Smooth muscle cell (in vitro differentiated cells): ENCODE measurements around the gene GDPGP1. TPM values are rescaled to one million over a fixed set of nuclear protein-coding genes. Genes with fewer than 3 reads are reported as not detected.

Experiments
- DNase-seq: peaks from one replicate; lab custom pipeline; 2025; ENCODE audit not compliant: unreplicated experiment; lab: John Stamatoyannopoulos, UW
- H2AFZ ChIP-seq: fragments of 200-600 bp; sonication (generic); 2 replicates; pipeline ENCODE4 v1.6.0; 2016; ENCODE audit warnings: antibody characterized with exemption, low read depth, mild to moderate bottlenecking
- H3F3A ChIP-seq: fragments of 200-600 bp; sonication (generic); 2 replicates; pipeline ENCODE4 v1.6.0; 2017; ENCODE audit warnings: antibody characterized with exemption, low read depth
- H3K27ac ChIP-seq: fragments of 200-600 bp; sonication (generic); 2 replicates; pipeline ENCODE4 v1.5.1; 2016; ENCODE audit warnings: low read depth, mild to moderate bottlenecking
- H3K27me3 ChIP-seq: fragments of 200-600 bp; sonication (generic); 2 replicates; pipeline ENCODE4 v1.6.1; 2016; ENCODE audit warnings: low read depth, mild to moderate bottlenecking
- H3K36me3 ChIP-seq: fragments of 200-600 bp; sonication (generic); 2 replicates; pipeline ENCODE4 v1.5.1; 2016; ENCODE audit warnings: low read depth
- H3K4me1 ChIP-seq: fragments of 200-600 bp; sonication (generic); 2 replicates; pipeline ENCODE4 v1.5.1; 2016; ENCODE audit warnings: low read depth
- H3K4me2 ChIP-seq: fragments of 200-600 bp; sonication (generic); 2 replicates; pipeline ENCODE4 v1.6.0; 2016; ENCODE audit warnings: mild to moderate bottlenecking
- H3K4me3 ChIP-seq: fragments of 200-600 bp; sonication (generic); 2 replicates; pipeline ENCODE4 v1.5.1; 2016; ENCODE audit warnings: mild to moderate bottlenecking
- H3K79me2 ChIP-seq: fragments of 200-600 bp; sonication (generic); 2 replicates; pipeline ENCODE4 v1.6.0; 2016; ENCODE audit warnings: low read depth, mild to moderate bottlenecking
- H3K9ac ChIP-seq: fragments of 200-600 bp; sonication (generic); 2 replicates; pipeline ENCODE4 v1.6.0; 2016; ENCODE audit warnings: low read depth
- H3K9me3 ChIP-seq: fragments of 200-600 bp; sonication (generic); replicated peaks from 2 replicates; pipeline ENCODE4 v1.5.1; 2016; ENCODE audit warnings: low read depth
- H4K20me1 ChIP-seq: fragments of 200-600 bp; sonication (generic); 2 replicates; pipeline ENCODE4 v1.6.0; 2016; ENCODE audit warnings: low read depth
- CTCF ChIP-seq: fragments of 200-600 bp; sonication (generic); IDR thresholded peaks from 2 replicates; pipeline ENCODE4 v1.5.1; 2017; ENCODE audit warnings: borderline replicate concordance, mild to moderate bottlenecking, antibody characterized with exemption; ENCODE audit not compliant: insufficient read depth, poor library complexity, severe bottlenecking
- WGBS: methylation state at CpG from one replicate; pipeline ENCODE4 v1.1.7; 2016; ENCODE audit warnings: low lambda C conversion rate; 5-methylcytosine and 5-hydroxymethylcytosine counted together
- polyA plus RNA-seq: library from polyadenylated mRNA; unstranded; fragments of >200 nt; fragmentation: Nextera tagmentation; extraction: Ambion mirVana; gene quantifications from 2 replicates; pipeline ENCODE4 v1.2.1, GENCODE V29; 2016
- total RNA-seq: library from RNA; depleted of rRNA; stranded (reverse); fragments of >200 nt; gene quantifications from 2 replicates; pipeline ENCODE4 v1.2.3, GENCODE V29; 2014

GDPGP1 gene
- total and polyA plus RNA-seq, 2 experiments from 2014 or later: 0.09 to 0.21 TPM

- TF ChIP-seq CTCF: no peak
- Histone ChIP-seq H3K4me2 (no peak overlapping the region), H2AFZ (no peak overlapping the region), H3F3A (no peaks in the 10 kb centered on the region), H3K4me3 (no peak overlapping the region), H3K36me3 (no peaks in the 10 kb centered on the region), H4K20me1 (peaks cover 10% of the 10 kb centered on the region), H3K27ac (no peak overlapping the region), H3K27me3 (no peaks in the 10 kb centered on the region), H3K9ac (no peak overlapping the region), H3K9me3 (no peaks in the 10 kb centered on the region), H3K4me1 (peaks cover 5% of the 10 kb centered on the region), H3K79me2 (peaks cover 5% of the 10 kb centered on the region)
- no peak for DNase-seq
- 96% methylated on average over 38 of the region's 38 CpGs for WGBS
Measured at GRCh38 chr15:90227816-90228772, 5.9 kb upstream of the GDPGP1 start.

GRCh38 chr15:90228960-90229359 lies 5.0 kb upstream of the GDPGP1 start:
- Histone ChIP-seq H3K9me3 (no peaks in the 10 kb centered on the region), H3K4me3 (no peak overlapping the region), H3K79me2 (peaks cover 6% of the 10 kb centered on the region), H4K20me1 (peaks cover 10% of the 10 kb centered on the region), H3K36me3 (no peaks in the 10 kb centered on the region), H2AFZ (no peak overlapping the region), H3F3A (no peaks in the 10 kb centered on the region), H3K27me3 (no peaks in the 10 kb centered on the region), H3K27ac (no peak overlapping the region), H3K4me2 (no peak overlapping the region), H3K4me1 (peaks cover 5% of the 10 kb centered on the region), H3K9ac (no peak overlapping the region)
- DNase-seq: no peak
- no peak for TF ChIP-seq CTCF
- WGBS: 97% methylated on average over 15 of the region's 15 CpGs

GRCh38 chr15:90230071-90230494 lies 3.9 kb upstream of the GDPGP1 start:
- peaks cover 10% of the 10 kb centered on the region for H4K20me1 ChIP-seq
- no peak for DNase-seq
- H3K4me3 ChIP-seq: no peak overlapping the region
- H3K27ac ChIP-seq: no peak overlapping the region
- H3K4me2 ChIP-seq: no peak overlapping the region
- 92% methylated on average over 12 of the region's 12 CpGs for WGBS
- no peak overlapping the region for H3K9ac ChIP-seq
- H3K79me2 ChIP-seq: peaks cover 6% of the 10 kb centered on the region
- peaks cover 11% of the 10 kb centered on the region for H3K4me1 ChIP-seq
- no peaks in the 10 kb centered on the region for H3K27me3 ChIP-seq
- H3F3A ChIP-seq: no peaks in the 10 kb centered on the region
- no peak overlapping the region for H2AFZ ChIP-seq
- no peak for TF ChIP-seq CTCF
- no peaks in the 10 kb centered on the region for H3K36me3 ChIP-seq
- H3K9me3 ChIP-seq: no peaks in the 10 kb centered on the region

GRCh38 chr15:90230610-90231009 lies 3.4 kb upstream of the GDPGP1 start:
- DNase-seq: no peak
- H4K20me1 ChIP-seq: peaks cover 10% of the 10 kb centered on the region
- H3K36me3 ChIP-seq: no peaks in the 10 kb centered on the region
- no peaks in the 10 kb centered on the region for H3K9me3 ChIP-seq
- no peak overlapping the region for H3K27ac ChIP-seq
- no peak overlapping the region for H2AFZ ChIP-seq
- no peak overlapping the region for H3K4me3 ChIP-seq
- peaks cover 6% of the 10 kb centered on the region for H3K79me2 ChIP-seq
- peaks cover 11% of the 10 kb centered on the region for H3K4me1 ChIP-seq
- H3K9ac ChIP-seq: no peak overlapping the region
- no peaks in the 10 kb centered on the region for H3F3A ChIP-seq
- TF ChIP-seq CTCF: no peak
- WGBS: 97% methylated on average over 8 of the region's 8 CpGs
- no peaks in the 10 kb centered on the region for H3K27me3 ChIP-seq
- H3K4me2 ChIP-seq: no peak overlapping the region
